Upper lobe of left lung (tissue), 4 donors: Measurements from ENCODE around the gene SLC49A3.
"Not testable (repeated sequence)": the region's sequence is repeated elsewhere in the genome, so short reads cannot be mapped to it uniquely, and the experiment has no call there.

Experiments used
- EP300 ChIP-seq, 4 donors: sonication (generic); formaldehyde crosslinking; IDR thresholded peaks; one replicate each; pipeline ENCODE4 v1.5.1; 2017; ENCODE audit warnings: antibody characterized with exemption in 4 of 4, control low read depth in 2 of 4
- POLR2AphosphoS5 ChIP-seq, 2 donors: sonication (generic); formaldehyde crosslinking; IDR thresholded peaks; one replicate each; pipeline ENCODE4 v1.5.1; 2017; ENCODE audit warnings: antibody characterized with exemption in 2 of 2
- TF ChIP-seq, protein P1 (sequence below), 6 experiments: fragments of 450-650 bp in 4 of 6; fragments of 200-600 bp in 2 of 6; sonication (generic) in 2 of 6; IDR thresholded peaks; one replicate each; pipeline ENCODE4 v1.5.1; 2016 to 2019; ENCODE audit warnings: antibody characterized with exemption in 6 of 6

DNA sequence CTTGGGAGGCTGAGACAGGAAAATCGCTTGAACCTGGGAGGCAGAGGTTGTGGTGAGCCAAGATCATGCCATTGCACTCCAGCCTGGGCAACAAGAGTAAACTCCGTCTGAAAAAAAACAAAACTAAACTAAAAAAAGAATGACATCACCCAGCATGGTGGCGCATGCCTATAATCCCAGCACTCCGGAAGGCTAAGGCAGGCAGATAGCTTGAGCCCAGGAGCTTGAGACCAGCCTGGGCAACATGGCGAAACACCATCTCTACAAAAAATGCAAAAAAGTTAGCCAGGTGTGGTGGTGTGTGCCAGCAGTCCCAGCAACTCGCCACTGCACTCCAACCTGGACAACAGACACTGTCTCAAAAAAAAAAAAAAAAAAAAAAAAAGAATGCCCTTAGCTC is 46.6 kb downstream of the SLC49A3 start:
- TF ChIP-seq EP300, POLR2AphosphoS5 (IDR thresholded peaks at IDR 0.05): not testable (repeated sequence)
- TF ChIP-seq, protein P1, sequence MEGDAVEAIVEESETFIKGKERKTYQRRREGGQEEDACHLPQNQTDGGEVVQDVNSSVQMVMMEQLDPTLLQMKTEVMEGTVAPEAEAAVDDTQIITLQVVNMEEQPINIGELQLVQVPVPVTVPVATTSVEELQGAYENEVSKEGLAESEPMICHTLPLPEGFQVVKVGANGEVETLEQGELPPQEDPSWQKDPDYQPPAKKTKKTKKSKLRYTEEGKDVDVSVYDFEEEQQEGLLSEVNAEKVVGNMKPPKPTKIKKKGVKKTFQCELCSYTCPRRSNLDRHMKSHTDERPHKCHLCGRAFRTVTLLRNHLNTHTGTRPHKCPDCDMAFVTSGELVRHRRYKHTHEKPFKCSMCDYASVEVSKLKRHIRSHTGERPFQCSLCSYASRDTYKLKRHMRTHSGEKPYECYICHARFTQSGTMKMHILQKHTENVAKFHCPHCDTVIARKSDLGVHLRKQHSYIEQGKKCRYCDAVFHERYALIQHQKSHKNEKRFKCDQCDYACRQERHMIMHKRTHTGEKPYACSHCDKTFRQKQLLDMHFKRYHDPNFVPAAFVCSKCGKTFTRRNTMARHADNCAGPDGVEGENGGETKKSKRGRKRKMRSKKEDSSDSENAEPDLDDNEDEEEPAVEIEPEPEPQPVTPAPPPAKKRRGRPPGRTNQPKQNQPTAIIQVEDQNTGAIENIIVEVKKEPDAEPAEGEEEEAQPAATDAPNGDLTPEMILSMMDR (IDR thresholded peaks at IDR 0.05), result not testable (repeated sequence)
